ES-I3 (cell line): Measurements from ENCODE around the gene CIDEA.

Experiments
- H3K36me3 ChIP-seq: 2 replicates; pipeline ENCODE4 v1.6.1; 2013; ENCODE audit warnings: mild to moderate bottlenecking, low read length, control low read depth, moderate library complexity; ENCODE audit not compliant: insufficient read depth
- H3K4me1 ChIP-seq: 2 replicates; pipeline ENCODE4 v1.6.1; 2013; ENCODE audit warnings: mild to moderate bottlenecking, control low read depth, low read length; ENCODE audit not compliant: insufficient read depth
- H3K9ac ChIP-seq: 2 replicates; pipeline ENCODE4 v1.6.1; 2013; ENCODE audit warnings: low read depth, mild to moderate bottlenecking, low read length, moderate library complexity
- H3K9me3 ChIP-seq: 2 replicates; pipeline ENCODE4 v1.6.1; 2013; ENCODE audit warnings: mild to moderate bottlenecking, low read length, moderate library complexity; ENCODE audit not compliant: control insufficient read depth, insufficient read depth

The CIDEA gene

GRCh38 chr18:12251311-12251710, 2.9 kb upstream of the CIDEA start:
- Histone ChIP-seq H3K4me1 (peaks cover 13% of the 10 kb centered on the region), H3K9me3 (no peaks in the 10 kb centered on the region), H3K9ac (no peak overlapping the region), H3K36me3 (no peaks in the 10 kb centered on the region)

- Histone ChIP-seq H3K4me1 (peaks cover 20% of the 10 kb centered on the region), H3K9ac (no peak overlapping the region), H3K36me3 (no peaks in the 10 kb centered on the region), H3K9me3 (no peaks in the 10 kb centered on the region)
Observed at GRCh38 chr18:12252061-12252460, 2.1 kb upstream of the CIDEA start.

- Histone ChIP-seq H3K9ac (peak overlapping the region; percentile 37; the same call in 1 of the 2 replicates), H3K9me3 (no peaks in the 10 kb centered on the region), H3K4me1 (peaks cover 21% of the 10 kb centered on the region), H3K36me3 (no peaks in the 10 kb centered on the region)
Observed at GRCh38 chr18:12253027-12253426, 1.1 kb upstream of the CIDEA start.

DNA sequence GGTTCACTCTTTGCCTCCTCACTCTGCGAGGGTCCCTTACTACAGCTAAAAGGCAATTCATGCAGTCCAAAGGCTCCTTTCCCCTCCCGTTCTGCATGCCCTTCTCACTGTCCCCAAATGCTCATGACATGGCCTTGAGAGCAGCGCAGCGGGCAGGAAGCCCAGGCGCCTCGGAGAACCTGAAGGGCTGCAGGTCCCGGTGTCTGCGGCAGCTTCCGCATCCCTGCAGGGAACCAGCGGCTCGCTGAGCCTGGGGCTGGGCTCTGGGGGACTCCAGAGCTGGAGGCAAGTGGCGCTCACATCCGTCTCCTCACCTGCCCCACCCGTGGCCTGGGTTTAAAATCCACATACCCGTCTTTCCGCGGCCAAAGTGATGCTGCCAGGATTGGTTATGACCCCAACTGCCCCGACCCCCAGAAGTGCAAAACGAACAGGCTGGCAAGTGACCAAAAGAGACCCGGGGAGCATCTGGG, 462 bp upstream of the CIDEA start:
- no peaks in the 10 kb centered on the region for H3K9me3 ChIP-seq
- H3K4me1 ChIP-seq, result peaks cover 21% of the 10 kb centered on the region
- no peaks in the 10 kb centered on the region for H3K36me3 ChIP-seq
- H3K9ac ChIP-seq, result peak overlapping the region; percentile 37; the same call in 1 of the 2 replicates

DNA sequence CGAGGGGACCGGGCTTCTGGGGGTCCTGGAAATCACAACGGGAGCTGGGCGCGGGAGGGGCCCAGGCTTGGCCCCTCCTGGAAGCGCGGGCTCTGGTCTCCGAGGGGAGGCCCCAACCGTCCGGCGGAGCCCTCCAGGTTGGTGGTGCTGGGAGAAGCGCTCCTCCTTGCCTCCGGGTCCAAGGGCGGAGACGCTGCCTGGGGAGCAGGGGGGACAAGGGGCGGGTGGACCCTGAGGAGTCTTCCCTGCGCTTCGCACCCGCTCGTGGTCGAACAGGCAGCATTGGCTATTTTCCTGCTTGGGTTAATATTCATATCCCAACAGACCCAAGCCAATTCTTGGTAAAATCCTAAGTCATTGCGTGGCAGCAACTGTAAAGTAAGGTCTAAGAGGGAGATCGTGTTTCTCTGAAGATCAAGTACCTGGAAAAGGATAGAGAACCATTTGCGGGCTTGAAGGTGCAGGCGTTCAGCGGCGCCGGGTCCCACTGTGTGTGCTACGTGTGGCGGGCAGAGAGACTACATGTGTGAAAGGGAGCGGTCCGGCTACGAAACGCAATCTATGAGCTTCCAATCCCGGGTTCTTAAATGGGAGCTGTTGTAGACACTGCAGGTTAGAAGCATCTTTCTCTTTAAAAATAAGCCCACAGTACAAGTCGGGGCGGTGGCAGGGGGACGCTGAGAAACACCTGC, 805 bp downstream of the CIDEA start:
- peak overlapping the region; percentile 37; the same call in 1 of the 2 replicates for H3K9ac ChIP-seq
- H3K36me3 ChIP-seq, result no peaks in the 10 kb centered on the region
- H3K4me1 ChIP-seq, result peaks cover 21% of the 10 kb centered on the region
- H3K9me3 ChIP-seq, result no peaks in the 10 kb centered on the region

GRCh38 chr18:12255626-12256026, 1.5 kb downstream of the CIDEA start:
- H3K9ac ChIP-seq, result no peak overlapping the region
- H3K36me3 ChIP-seq, result no peaks in the 10 kb centered on the region
- peaks cover 21% of the 10 kb centered on the region for H3K4me1 ChIP-seq

DNA sequence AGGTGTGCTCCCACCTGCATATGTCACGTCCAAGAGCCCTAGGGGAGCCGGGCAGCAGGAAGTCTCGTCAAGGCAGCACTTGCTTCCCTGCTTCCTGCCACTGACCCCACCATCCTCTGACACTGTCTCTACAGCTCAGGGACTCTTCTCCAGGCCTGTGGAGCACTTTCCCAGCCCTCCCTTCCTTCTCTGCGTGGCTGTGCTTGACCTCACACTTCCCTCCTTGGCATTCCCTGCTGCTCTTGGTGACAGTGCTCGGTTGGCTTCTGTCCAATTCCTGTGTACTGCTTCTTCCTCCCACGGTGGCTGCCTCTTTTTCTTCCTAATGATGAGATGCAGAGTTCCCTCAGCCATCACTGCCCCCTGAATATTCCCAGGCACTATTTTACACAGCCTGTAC, 2.8 kb downstream of the CIDEA start:
- Histone ChIP-seq H3K9me3 (no peaks in the 10 kb centered on the region), H3K36me3 (no peaks in the 10 kb centered on the region), H3K9ac (no peak overlapping the region), H3K4me1 (peaks cover 21% of the 10 kb centered on the region)

More at GRCh38 chr18:12255626-12256026, 1.5 kb downstream of the CIDEA start:
- H3K9me3 ChIP-seq, result no peaks in the 10 kb centered on the region

GRCh38 chr18:12257996-12258718, 4.0 kb downstream of the CIDEA start:
- Histone ChIP-seq H3K36me3 (no peaks in the 10 kb centered on the region), H3K9ac (no peak overlapping the region), H3K4me1 (peaks cover 21% of the 10 kb centered on the region), H3K9me3 (no peaks in the 10 kb centered on the region)

DNA sequence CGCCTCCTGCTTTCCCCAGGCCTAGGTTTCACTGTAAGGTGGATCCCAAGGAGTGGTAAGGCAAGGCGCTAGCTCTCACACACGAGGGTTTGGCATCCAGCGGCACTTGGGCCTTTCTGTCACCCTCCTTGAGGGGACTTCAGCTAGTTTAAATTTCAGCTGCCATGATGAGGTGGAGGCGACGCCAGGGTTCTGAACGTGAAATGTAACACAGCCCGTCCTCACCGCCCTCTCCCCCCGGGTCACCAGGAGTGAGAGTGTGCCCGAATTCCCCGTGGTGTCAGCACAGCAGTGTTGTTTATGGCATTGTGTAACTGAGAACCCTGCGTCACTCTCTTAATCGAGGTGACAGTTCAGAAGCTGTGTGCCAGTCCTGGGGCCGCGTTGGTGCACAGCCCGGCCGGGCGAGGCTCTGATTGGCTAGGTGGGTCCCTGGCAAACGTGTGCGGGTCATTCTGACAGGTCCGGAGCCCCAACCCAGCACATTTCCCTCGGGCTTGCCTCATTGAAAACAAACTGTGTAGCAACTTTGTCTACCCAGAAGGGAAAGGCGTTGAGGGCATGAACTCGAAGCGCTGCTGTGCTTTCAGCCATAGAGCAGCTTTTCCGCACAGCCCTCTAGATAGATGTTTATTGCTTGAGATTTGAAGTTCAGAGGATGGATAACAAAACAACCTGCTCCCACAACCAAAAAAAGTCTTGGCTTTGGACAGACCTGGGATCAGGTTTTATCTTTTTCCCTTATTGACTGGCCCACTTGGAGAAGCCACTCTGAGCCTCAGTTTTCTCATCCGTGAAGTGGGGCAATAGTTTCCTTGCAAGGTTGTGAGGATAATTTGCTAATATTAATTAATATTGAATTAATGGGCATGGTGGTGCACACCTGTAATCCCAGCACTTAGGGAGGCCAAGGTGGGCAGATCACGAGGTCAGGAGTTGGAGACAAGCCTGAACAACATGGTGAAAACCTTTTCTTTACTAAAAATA, 4.9 kb downstream of the CIDEA start:
- Histone ChIP-seq H3K36me3 (no peaks in the 10 kb centered on the region), H3K9ac (no peak overlapping the region), H3K9me3 (no peaks in the 10 kb centered on the region), H3K4me1 (peaks cover 21% of the 10 kb centered on the region)

DNA sequence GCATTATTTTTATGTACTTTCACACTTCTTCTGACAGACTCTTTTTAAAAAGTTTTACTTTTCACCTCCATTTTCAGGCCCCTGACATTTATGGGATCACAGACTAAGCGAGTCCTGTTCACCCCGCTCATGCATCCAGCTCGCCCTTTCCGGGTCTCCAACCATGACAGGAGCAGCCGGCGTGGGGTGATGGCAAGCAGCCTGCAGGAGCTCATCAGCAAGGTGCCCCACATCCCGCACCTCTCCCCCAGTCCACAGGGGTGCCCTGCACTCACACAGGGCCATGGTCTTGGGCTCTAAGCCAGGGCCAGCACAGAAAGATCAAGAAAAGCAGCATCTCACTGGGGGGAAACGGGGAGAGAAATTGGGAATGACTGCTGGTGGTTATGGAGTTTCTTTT, 8.6 kb downstream of the CIDEA start:
- H3K9me3 ChIP-seq, result no peaks in the 10 kb centered on the region
- no peaks in the 10 kb centered on the region for H3K4me1 ChIP-seq
- H3K36me3 ChIP-seq, result no peaks in the 10 kb centered on the region
- H3K9ac ChIP-seq, result no peak overlapping the region

GRCh38 chr18:12264864-12265263, 10.7 kb downstream of the CIDEA start:
- Histone ChIP-seq H3K9ac (no peak overlapping the region), H3K36me3 (no peaks in the 10 kb centered on the region), H3K4me1 (no peaks in the 10 kb centered on the region), H3K9me3 (no peaks in the 10 kb centered on the region)

DNA sequence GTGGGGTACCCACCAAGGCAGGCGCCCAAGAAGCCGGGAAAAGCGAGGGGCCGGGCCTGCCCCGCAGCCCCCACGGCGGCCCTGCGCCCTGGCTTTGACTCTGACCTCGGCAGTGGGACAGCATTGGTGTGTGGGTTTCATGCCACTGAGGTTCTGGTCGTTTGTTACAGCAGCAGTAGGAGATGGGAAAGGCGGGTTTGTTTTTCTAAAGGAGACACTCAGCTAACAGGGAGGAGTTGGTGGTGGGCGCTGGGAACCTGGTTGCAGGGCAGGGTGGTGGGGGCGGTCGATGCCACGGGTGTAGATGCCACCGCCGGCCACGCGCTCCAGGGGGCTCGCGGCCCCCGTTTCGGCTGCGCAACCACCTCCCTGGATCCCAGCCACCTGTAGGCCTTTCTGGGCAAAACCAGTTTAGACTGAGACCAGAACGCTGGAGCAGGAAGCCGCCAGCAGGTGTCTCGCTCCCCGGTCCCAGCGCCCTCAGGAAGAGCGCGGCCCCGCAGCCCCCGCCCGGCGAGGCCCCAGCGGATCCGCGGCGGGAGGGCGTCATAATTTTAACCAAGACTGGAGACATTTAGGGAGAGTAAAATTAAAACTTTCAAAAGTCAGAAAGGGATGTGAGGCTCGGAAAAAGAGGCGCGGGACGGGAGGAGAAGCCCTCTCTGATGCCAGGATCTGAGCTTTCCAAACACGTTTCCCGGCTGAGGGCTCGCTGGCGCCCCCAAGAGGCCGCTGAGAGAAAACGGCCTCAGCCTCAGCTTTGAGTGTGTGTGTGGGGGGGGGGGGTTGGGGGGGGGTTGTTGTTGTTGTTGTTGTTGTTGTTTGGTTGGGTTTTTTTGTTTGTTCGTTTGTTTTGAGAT, 17.4 kb downstream of the CIDEA start:
- peak overlapping the region; percentile 94 for H3K9ac ChIP-seq
- no peaks in the 10 kb centered on the region for H3K4me1 ChIP-seq
- H3K9me3 ChIP-seq, result no peaks in the 10 kb centered on the region
- H3K36me3 ChIP-seq, result no peaks in the 10 kb centered on the region

DNA sequence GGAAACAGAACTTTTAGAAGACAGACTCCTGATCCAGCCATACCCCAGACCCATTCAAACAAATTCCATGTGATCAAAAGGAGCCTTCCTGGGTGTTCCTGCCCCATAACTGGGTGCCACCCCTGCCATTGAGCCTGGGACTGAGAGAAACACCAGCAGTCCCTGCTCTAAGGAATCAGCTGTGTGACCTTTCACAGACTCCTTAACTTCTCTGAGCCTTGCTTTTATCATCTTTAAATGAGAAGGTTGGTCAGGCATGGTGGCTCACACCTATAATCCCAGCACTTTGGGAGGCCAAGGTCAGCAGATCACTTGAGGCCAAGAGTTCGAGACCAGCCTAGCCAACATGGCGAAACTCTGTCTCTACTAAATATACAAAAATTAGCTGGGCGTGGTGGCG, 20.6 kb downstream of the CIDEA start:
- Histone ChIP-seq H3K4me1 (peaks cover 8% of the 10 kb centered on the region; the same call in 1 of the 2 replicates), H3K9me3 (no peaks in the 10 kb centered on the region), H3K9ac (no peak overlapping the region), H3K36me3 (no peaks in the 10 kb centered on the region)
